ENCODE measurements around the gene COG5. TPM values are rescaled to one million over a fixed set of nuclear protein-coding genes. Genes with fewer than 3 reads are reported as not detected.

The COG5 gene
- total and polyA plus RNA-seq, 4 donors, result 4.1 to 27.1 (median 8.4) TPM

DNA sequence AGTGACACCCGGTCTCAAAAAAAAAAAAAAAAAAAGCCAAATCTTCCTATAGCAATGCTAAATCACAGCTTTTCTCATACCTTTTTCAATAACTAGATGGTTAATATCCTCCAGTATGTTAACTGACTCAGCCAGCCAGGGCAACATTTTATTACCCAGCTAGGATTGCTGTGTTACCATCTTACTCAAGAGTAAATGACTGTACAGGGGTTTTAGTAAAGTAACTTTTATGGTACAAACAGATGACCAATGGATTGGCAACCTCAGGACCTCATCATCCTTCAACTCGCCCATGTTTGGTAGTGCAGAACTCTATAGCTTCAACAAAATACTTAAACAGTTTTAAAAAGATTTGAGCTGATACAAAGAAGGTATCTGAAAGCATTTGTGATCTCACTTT is 335.4 kb downstream of the COG5 start:
- Histone ChIP-seq H3K4me1 (ENCODE audit: control insufficient read depth in 4 of 4, insufficient read depth in 4 of 4, low read length in 3 of 4) (peaks cover 0 to 7% (median 0%) of the 10 kb centered on the region in 4 donors), H3K9me3 (ENCODE audit: control insufficient read depth in 4 of 4, low read length in 3 of 4) (no peaks in the 10 kb centered on the region), H3K4me3 (ENCODE audit: low read depth in 1 of 3, low read length in 3 of 3) (no peak overlapping the region), H3K36me3 (ENCODE audit: control insufficient read depth in 4 of 4, insufficient read depth in 3 of 4, low read depth in 1 of 4, low read length in 3 of 4) (no peaks in the 10 kb centered on the region), H3K27ac (ENCODE audit: low read depth in 1 of 2, low read length in 2 of 2) (no peak overlapping the region), H3K27me3 (ENCODE audit: control insufficient read depth in 4 of 4, insufficient read depth in 4 of 4, low read length in 3 of 4) (no peaks in the 10 kb centered on the region), H3K9ac (ENCODE audit: low read depth in 1 of 2, low read length in 2 of 2) (no peak overlapping the region)
- no peak for DNase-seq (ENCODE audit: low spot score)
- TF ChIP-seq FOXA1 (IDR thresholded peaks at IDR 0.05) (no peak), YY1 (IDR thresholded peaks at IDR 0.05) (no peak), FOXA2 (IDR thresholded peaks at IDR 0.05) (no peak), SP1 (IDR thresholded peaks at IDR 0.05) (no peak), EGR1 (IDR thresholded peaks at IDR 0.05; ENCODE audit: low read depth in 2 of 2) (no peak), HNF4A (conservative IDR thresholded peaks at IDR 0.05) (no peak), TAF1 (conservative IDR thresholded peaks at IDR 0.05) (no peak), RXRA (IDR thresholded peaks at IDR 0.05) (no peak), GABPA (IDR thresholded peaks at IDR 0.05 in 1 of 2, conservative IDR thresholded peaks at IDR 0.05 in 1 of 2) (no peak)
- TF ChIP-seq, protein P1, sequence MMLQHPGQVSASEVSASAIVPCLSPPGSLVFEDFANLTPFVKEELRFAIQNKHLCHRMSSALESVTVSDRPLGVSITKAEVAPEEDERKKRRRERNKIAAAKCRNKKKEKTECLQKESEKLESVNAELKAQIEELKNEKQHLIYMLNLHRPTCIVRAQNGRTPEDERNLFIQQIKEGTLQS (IDR thresholded peaks at IDR 0.05), result no peak
- TF ChIP-seq, protein P2, sequence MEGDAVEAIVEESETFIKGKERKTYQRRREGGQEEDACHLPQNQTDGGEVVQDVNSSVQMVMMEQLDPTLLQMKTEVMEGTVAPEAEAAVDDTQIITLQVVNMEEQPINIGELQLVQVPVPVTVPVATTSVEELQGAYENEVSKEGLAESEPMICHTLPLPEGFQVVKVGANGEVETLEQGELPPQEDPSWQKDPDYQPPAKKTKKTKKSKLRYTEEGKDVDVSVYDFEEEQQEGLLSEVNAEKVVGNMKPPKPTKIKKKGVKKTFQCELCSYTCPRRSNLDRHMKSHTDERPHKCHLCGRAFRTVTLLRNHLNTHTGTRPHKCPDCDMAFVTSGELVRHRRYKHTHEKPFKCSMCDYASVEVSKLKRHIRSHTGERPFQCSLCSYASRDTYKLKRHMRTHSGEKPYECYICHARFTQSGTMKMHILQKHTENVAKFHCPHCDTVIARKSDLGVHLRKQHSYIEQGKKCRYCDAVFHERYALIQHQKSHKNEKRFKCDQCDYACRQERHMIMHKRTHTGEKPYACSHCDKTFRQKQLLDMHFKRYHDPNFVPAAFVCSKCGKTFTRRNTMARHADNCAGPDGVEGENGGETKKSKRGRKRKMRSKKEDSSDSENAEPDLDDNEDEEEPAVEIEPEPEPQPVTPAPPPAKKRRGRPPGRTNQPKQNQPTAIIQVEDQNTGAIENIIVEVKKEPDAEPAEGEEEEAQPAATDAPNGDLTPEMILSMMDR (IDR thresholded peaks at IDR 0.05; ENCODE audit: low read depth, low read length, missing input control), result no peak
- TF ChIP-seq, protein P3, sequence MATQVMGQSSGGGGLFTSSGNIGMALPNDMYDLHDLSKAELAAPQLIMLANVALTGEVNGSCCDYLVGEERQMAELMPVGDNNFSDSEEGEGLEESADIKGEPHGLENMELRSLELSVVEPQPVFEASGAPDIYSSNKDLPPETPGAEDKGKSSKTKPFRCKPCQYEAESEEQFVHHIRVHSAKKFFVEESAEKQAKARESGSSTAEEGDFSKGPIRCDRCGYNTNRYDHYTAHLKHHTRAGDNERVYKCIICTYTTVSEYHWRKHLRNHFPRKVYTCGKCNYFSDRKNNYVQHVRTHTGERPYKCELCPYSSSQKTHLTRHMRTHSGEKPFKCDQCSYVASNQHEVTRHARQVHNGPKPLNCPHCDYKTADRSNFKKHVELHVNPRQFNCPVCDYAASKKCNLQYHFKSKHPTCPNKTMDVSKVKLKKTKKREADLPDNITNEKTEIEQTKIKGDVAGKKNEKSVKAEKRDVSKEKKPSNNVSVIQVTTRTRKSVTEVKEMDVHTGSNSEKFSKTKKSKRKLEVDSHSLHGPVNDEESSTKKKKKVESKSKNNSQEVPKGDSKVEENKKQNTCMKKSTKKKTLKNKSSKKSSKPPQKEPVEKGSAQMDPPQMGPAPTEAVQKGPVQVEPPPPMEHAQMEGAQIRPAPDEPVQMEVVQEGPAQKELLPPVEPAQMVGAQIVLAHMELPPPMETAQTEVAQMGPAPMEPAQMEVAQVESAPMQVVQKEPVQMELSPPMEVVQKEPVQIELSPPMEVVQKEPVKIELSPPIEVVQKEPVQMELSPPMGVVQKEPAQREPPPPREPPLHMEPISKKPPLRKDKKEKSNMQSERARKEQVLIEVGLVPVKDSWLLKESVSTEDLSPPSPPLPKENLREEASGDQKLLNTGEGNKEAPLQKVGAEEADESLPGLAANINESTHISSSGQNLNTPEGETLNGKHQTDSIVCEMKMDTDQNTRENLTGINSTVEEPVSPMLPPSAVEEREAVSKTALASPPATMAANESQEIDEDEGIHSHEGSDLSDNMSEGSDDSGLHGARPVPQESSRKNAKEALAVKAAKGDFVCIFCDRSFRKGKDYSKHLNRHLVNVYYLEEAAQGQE (IDR thresholded peaks at IDR 0.05), result no peak
- TF ChIP-seq, protein P4, sequence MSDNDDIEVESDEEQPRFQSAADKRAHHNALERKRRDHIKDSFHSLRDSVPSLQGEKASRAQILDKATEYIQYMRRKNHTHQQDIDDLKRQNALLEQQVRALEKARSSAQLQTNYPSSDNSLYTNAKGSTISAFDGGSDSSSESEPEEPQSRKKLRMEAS (IDR thresholded peaks at IDR 0.05), result no peak
- TF ChIP-seq, protein P5, sequence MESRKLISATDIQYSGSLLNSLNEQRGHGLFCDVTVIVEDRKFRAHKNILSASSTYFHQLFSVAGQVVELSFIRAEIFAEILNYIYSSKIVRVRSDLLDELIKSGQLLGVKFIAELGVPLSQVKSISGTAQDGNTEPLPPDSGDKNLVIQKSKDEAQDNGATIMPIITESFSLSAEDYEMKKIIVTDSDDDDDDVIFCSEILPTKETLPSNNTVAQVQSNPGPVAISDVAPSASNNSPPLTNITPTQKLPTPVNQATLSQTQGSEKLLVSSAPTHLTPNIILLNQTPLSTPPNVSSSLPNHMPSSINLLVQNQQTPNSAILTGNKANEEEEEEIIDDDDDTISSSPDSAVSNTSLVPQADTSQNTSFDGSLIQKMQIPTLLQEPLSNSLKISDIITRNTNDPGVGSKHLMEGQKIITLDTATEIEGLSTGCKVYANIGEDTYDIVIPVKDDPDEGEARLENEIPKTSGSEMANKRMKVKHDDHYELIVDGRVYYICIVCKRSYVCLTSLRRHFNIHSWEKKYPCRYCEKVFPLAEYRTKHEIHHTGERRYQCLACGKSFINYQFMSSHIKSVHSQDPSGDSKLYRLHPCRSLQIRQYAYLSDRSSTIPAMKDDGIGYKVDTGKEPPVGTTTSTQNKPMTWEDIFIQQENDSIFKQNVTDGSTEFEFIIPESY (IDR thresholded peaks at IDR 0.05), result no peak
- WGBS, result 92% methylated on average over 2 of the region's 2 CpGs
